ENCODE data around the gene DUOXA2. TPM values are rescaled to one million over a fixed set of nuclear protein-coding genes. Genes with fewer than 3 reads are reported as not detected.
"Not testable (repeated sequence)": the region's sequence is repeated elsewhere in the genome, so short reads cannot be mapped to it uniquely, and the experiment has no call there.

Gene DUOXA2
- total and polyA plus RNA-seq, 5 donors from 2014 or later = not detected

GRCh38 chr15:45099549-45100165 lies 14.5 kb upstream of the DUOXA2 start:
- no peak overlapping the region for H3K27ac ChIP-seq (ENCODE audit: insufficient read depth, low read length, poor library complexity, severe bottlenecking)
- DNase-seq (no peak), ATAC-seq (ENCODE audit: low read depth in 2 of 2) (no peak)
- no peaks in the 10 kb centered on the region for H3K36me3 ChIP-seq (ENCODE audit: control insufficient read depth, insufficient read depth, low read length)
- H3K4me1 ChIP-seq (ENCODE audit: control insufficient read depth, insufficient read depth, low read length, poor library complexity, severe bottlenecking) = no peaks in the 10 kb centered on the region
- H3K4me1 Mint-ChIP-seq = peaks cover 0 to 3% (median 0%) of the 10 kb centered on the region in 4 donors
- peaks cover 9% of the 10 kb centered on the region for H3K27me3 Mint-ChIP-seq
- H3K9me3 Mint-ChIP-seq = no peaks in the 10 kb centered on the region
- no peak overlapping the region for H3K4me3 ChIP-seq (ENCODE audit: low read depth, low read length)
- H3K36me3 Mint-ChIP-seq = no peaks in the 10 kb centered on the region
- no peak overlapping the region for H3K4me3 Mint-ChIP-seq
- no peaks in the 10 kb centered on the region for H3K9me3 ChIP-seq (ENCODE audit: control insufficient read depth in 2 of 2, low read length in 2 of 2)
- no peaks in the 10 kb centered on the region for H3K27me3 ChIP-seq (ENCODE audit: control insufficient read depth, insufficient read depth, low read length)
- no peak overlapping the region for H3K27ac Mint-ChIP-seq

- H3K27me3 Mint-ChIP-seq = peaks cover 9% of the 10 kb centered on the region
- H3K4me1 Mint-ChIP-seq = peaks cover 0 to 3% (median 0%) of the 10 kb centered on the region in 4 donors
- H3K9me3 ChIP-seq (ENCODE audit: control insufficient read depth in 2 of 2, low read length in 2 of 2) = no peaks in the 10 kb centered on the region
- DNase-seq (no peak), ATAC-seq (ENCODE audit: low read depth in 2 of 2) (no peak)
- H3K27ac ChIP-seq (ENCODE audit: insufficient read depth, low read length, poor library complexity, severe bottlenecking) = no peak overlapping the region
- no peaks in the 10 kb centered on the region for H3K9me3 Mint-ChIP-seq
- no peaks in the 10 kb centered on the region for H3K4me1 ChIP-seq (ENCODE audit: control insufficient read depth, insufficient read depth, low read length, poor library complexity, severe bottlenecking)
- H3K27ac Mint-ChIP-seq = no peak overlapping the region
- H3K4me3 ChIP-seq (ENCODE audit: low read depth, low read length) = no peak overlapping the region
- H3K36me3 ChIP-seq (ENCODE audit: control insufficient read depth, insufficient read depth, low read length) = no peaks in the 10 kb centered on the region
- no peaks in the 10 kb centered on the region for H3K36me3 Mint-ChIP-seq
- no peak overlapping the region for H3K4me3 Mint-ChIP-seq
- H3K27me3 ChIP-seq (ENCODE audit: control insufficient read depth, insufficient read depth, low read length) = no peaks in the 10 kb centered on the region
These were observed 13.1 kb upstream of the DUOXA2 start for GRCh38 chr15:45100884-45101625.

- no peaks in the 10 kb centered on the region for H3K9me3 ChIP-seq (ENCODE audit: control insufficient read depth in 2 of 2, low read length in 2 of 2)
- ATAC-seq (ENCODE audit: low read depth in 2 of 2) (no peak), DNase-seq (no peak)
- Mint-ChIP-seq H3K27ac (no peak overlapping the region), H3K4me3 (no peak overlapping the region), H3K4me1 (peaks cover 0 to 3% (median 0%) of the 10 kb centered on the region in 4 donors), H3K27me3 (peaks cover 9% of the 10 kb centered on the region), H3K36me3 (no peaks in the 10 kb centered on the region), H3K9me3 (no peaks in the 10 kb centered on the region)
- no peaks in the 10 kb centered on the region for H3K4me1 ChIP-seq (ENCODE audit: control insufficient read depth, insufficient read depth, low read length, poor library complexity, severe bottlenecking)
- H3K27ac ChIP-seq (ENCODE audit: insufficient read depth, low read length, poor library complexity, severe bottlenecking) = no peak overlapping the region
- no peak overlapping the region for H3K4me3 ChIP-seq (ENCODE audit: low read depth, low read length)
- no peaks in the 10 kb centered on the region for H3K27me3 ChIP-seq (ENCODE audit: control insufficient read depth, insufficient read depth, low read length)
- H3K36me3 ChIP-seq (ENCODE audit: control insufficient read depth, insufficient read depth, low read length) = no peaks in the 10 kb centered on the region
These were observed 12.4 kb upstream of the DUOXA2 start for GRCh38 chr15:45101749-45102148.

GRCh38 chr15:45102226-45102625 lies 11.9 kb upstream of the DUOXA2 start:
- H3K27me3 ChIP-seq (ENCODE audit: control insufficient read depth, insufficient read depth, low read length) = no peaks in the 10 kb centered on the region
- H3K36me3 ChIP-seq (ENCODE audit: control insufficient read depth, insufficient read depth, low read length) = no peaks in the 10 kb centered on the region
- no peaks in the 10 kb centered on the region for H3K36me3 Mint-ChIP-seq
- H3K27ac Mint-ChIP-seq = no peak overlapping the region
- no peak overlapping the region for H3K27ac ChIP-seq (ENCODE audit: insufficient read depth, low read length, poor library complexity, severe bottlenecking)
- H3K4me3 ChIP-seq (ENCODE audit: low read depth, low read length) = no peak overlapping the region
- H3K9me3 Mint-ChIP-seq = no peaks in the 10 kb centered on the region
- no peaks in the 10 kb centered on the region for H3K4me1 ChIP-seq (ENCODE audit: control insufficient read depth, insufficient read depth, low read length, poor library complexity, severe bottlenecking)
- DNase-seq (no peak), ATAC-seq (ENCODE audit: low read depth in 2 of 2) (no peak)
- peaks cover 0 to 3% (median 0%) of the 10 kb centered on the region in 4 donors for H3K4me1 Mint-ChIP-seq
- H3K4me3 Mint-ChIP-seq = no peak overlapping the region
- no peaks in the 10 kb centered on the region for H3K9me3 ChIP-seq (ENCODE audit: control insufficient read depth in 2 of 2, low read length in 2 of 2)
- H3K27me3 Mint-ChIP-seq = peaks cover 9% of the 10 kb centered on the region

GRCh38 chr15:45104170-45104569 lies 10.0 kb upstream of the DUOXA2 start:
- DNase-seq; H3K36me3 ChIP-seq (ENCODE audit: control insufficient read depth, insufficient read depth, low read length); H3K4me3 Mint-ChIP-seq; H3K36me3 Mint-ChIP-seq; H3K9me3 ChIP-seq (ENCODE audit: control insufficient read depth in 2 of 2, low read length in 2 of 2); H3K27ac Mint-ChIP-seq; H3K9me3 Mint-ChIP-seq; H3K4me3 ChIP-seq (ENCODE audit: low read depth, low read length); H3K27me3 ChIP-seq (ENCODE audit: control insufficient read depth, insufficient read depth, low read length); H3K4me1 Mint-ChIP-seq; H3K4me1 ChIP-seq (ENCODE audit: control insufficient read depth, insufficient read depth, low read length, poor library complexity, severe bottlenecking); ATAC-seq (ENCODE audit: low read depth in 2 of 2); H3K27ac ChIP-seq (ENCODE audit: insufficient read depth, low read length, poor library complexity, severe bottlenecking): not testable (repeated sequence)
- H3K27me3 Mint-ChIP-seq = peaks cover 16% of the 10 kb centered on the region

- Histone ChIP-seq H3K27me3 (ENCODE audit: control insufficient read depth, insufficient read depth, low read length) (peaks cover 10% of the 10 kb centered on the region), H3K4me3 (ENCODE audit: low read depth, low read length) (no peak overlapping the region), H3K36me3 (ENCODE audit: control insufficient read depth, insufficient read depth, low read length) (no peaks in the 10 kb centered on the region), H3K27ac (ENCODE audit: insufficient read depth, low read length, poor library complexity, severe bottlenecking) (no peak overlapping the region), H3K4me1 (ENCODE audit: control insufficient read depth, insufficient read depth, low read length, poor library complexity, severe bottlenecking) (no peaks in the 10 kb centered on the region), H3K9me3 (ENCODE audit: control insufficient read depth in 2 of 2, low read length in 2 of 2) (no peaks in the 10 kb centered on the region)
- Mint-ChIP-seq H3K4me3 (no peak overlapping the region), H3K36me3 (no peaks in the 10 kb centered on the region), H3K9me3 (peaks cover 0 to 3% (median 0%) of the 10 kb centered on the region in 7 donors), H3K27ac (no peak overlapping the region), H3K4me1 (peaks cover 0 to 3% (median under 1%) of the 10 kb centered on the region in 4 donors), H3K27me3 (peaks cover 30% of the 10 kb centered on the region)
- DNase-seq (no peak), ATAC-seq (ENCODE audit: low read depth in 2 of 2) (no peak)
These were observed 8.5 kb upstream of the DUOXA2 start for GRCh38 chr15:45105586-45105985.

- ATAC-seq (ENCODE audit: low read depth in 2 of 2) (no peak), DNase-seq (no peak)
- Mint-ChIP-seq H3K36me3 (no peaks in the 10 kb centered on the region), H3K27me3 (peaks cover 31% of the 10 kb centered on the region), H3K4me1 (peaks cover 0 to 3% (median under 1%) of the 10 kb centered on the region in 4 donors), H3K9me3 (peaks cover 0 to 3% (median 0%) of the 10 kb centered on the region in 7 donors), H3K4me3 (no peak overlapping the region), H3K27ac (no peak overlapping the region)
- no peak overlapping the region for H3K27ac ChIP-seq (ENCODE audit: insufficient read depth, low read length, poor library complexity, severe bottlenecking)
- H3K4me1 ChIP-seq (ENCODE audit: control insufficient read depth, insufficient read depth, low read length, poor library complexity, severe bottlenecking) = no peaks in the 10 kb centered on the region
- H3K27me3 ChIP-seq (ENCODE audit: control insufficient read depth, insufficient read depth, low read length) = peaks cover 10% of the 10 kb centered on the region
- H3K36me3 ChIP-seq (ENCODE audit: control insufficient read depth, insufficient read depth, low read length) = no peaks in the 10 kb centered on the region
- no peaks in the 10 kb centered on the region for H3K9me3 ChIP-seq (ENCODE audit: control insufficient read depth in 2 of 2, low read length in 2 of 2)
- no peak overlapping the region for H3K4me3 ChIP-seq (ENCODE audit: low read depth, low read length)
These were observed 7.9 kb upstream of the DUOXA2 start for GRCh38 chr15:45106002-45106790.

All from CD4-positive, CD25-positive, alpha-beta regulatory T cell (primary cell).